A673 (cell line): ENCODE results near the gene MSH6. TPM values are rescaled to one million over a fixed set of nuclear protein-coding genes. Genes with fewer than 3 reads are reported as not detected.

Experiments used
- BruUV-seq: library from RNA; stranded (reverse); fragments of 400-500 nt; replicated peaks from 2 replicates; lab custom pipeline; 2021; lab: Mats Ljungman, UMichigan
- CTCF ChIA-PET: fragments of 300-600 bp; sonication (Branson Sonifier 250); formaldehyde crosslinking; loops from one replicate; lab custom pipeline; 2022; ENCODE audit warnings: antibody characterized with exemption; lab: Charles Lee
- POLR2A ChIA-PET: fragments of 300-600 bp; sonication (Branson Sonifier 250); formaldehyde crosslinking; loops from one replicate; lab custom pipeline; 2022; ENCODE audit warnings: antibody characterized with exemption; ENCODE audit not compliant: low non-redundant PET; lab: Charles Lee
- DNase-seq: peaks from one replicate; pipeline ENCODE4 v3.0.0-alpha.2; 2015; ENCODE audit warnings: low spot score
- H3K27ac ChIP-seq: fragments of 200-600 bp; sonication (generic); 2 replicates; pipeline ENCODE4 v1.5.1; 2016; ENCODE audit warnings: mixed run types, low read depth, mild to moderate bottlenecking, mixed read lengths, antibody characterized with exemption, low read length; ENCODE audit not compliant: poor library complexity, severe bottlenecking
- H3K27me3 ChIP-seq: fragments of 200-600 bp; sonication (generic); replicated peaks from 2 replicates; pipeline ENCODE4 v1.6.1; 2017; ENCODE audit warnings: mixed run types, low read depth, mild to moderate bottlenecking, mixed read lengths, antibody characterized with exemption, low read length; ENCODE audit not compliant: insufficient read depth, poor library complexity
- H3K36me3 ChIP-seq: fragments of 200-600 bp; sonication (generic); 2 replicates; pipeline ENCODE4 v1.6.1; 2016; ENCODE audit warnings: mixed run types, mild to moderate bottlenecking, mixed read lengths, antibody characterized with exemption, low read length; ENCODE audit not compliant: insufficient read depth, poor library complexity, severe bottlenecking
- H3K4me1 ChIP-seq: fragments of 200-600 bp; sonication (generic); 2 replicates; pipeline ENCODE4 v1.6.1; 2017; ENCODE audit warnings: mixed run types, mild to moderate bottlenecking, mixed read lengths, antibody characterized with exemption, low read length; ENCODE audit not compliant: insufficient read depth, poor library complexity, severe bottlenecking
- H3K4me3 ChIP-seq: fragments of 200-600 bp; sonication (generic); 2 replicates; pipeline ENCODE4 v1.5.1; 2016; ENCODE audit warnings: low read depth, mixed run types, mild to moderate bottlenecking, mixed read lengths, low read length; ENCODE audit not compliant: poor library complexity, severe bottlenecking
- H3K9me3 ChIP-seq: fragments of 200-600 bp; sonication (generic); 2 replicates; pipeline ENCODE4 v1.6.1; 2016; ENCODE audit warnings: mixed run types, low read depth, mild to moderate bottlenecking, mixed read lengths, antibody characterized with exemption, low read length; ENCODE audit not compliant: poor library complexity, severe bottlenecking
- EZH2 ChIP-seq: fragments of 200-600 bp; sonication (generic); IDR thresholded peaks from 2 replicates; pipeline ENCODE4 v1.6.1; 2017; ENCODE audit warnings: borderline replicate concordance, low read depth, mild to moderate bottlenecking, mixed read lengths, antibody characterized with exemption, low read length; ENCODE audit not compliant: poor library complexity, severe bottlenecking
- intact Hi-C: fragments of 100-400 bp; cut with micrococcal nuclease; formaldehyde crosslinking; loops from one replicate; pipeline ENCODE4 v1.10.0; 2022; ENCODE audit not compliant: unreplicated experiment
- total RNA-seq: library from RNA; stranded (reverse); gene quantifications from 2 replicates; pipeline ENCODE4 v1.2.3, GENCODE V29; 2021
- TF ChIP-seq, protein P1 (sequence below): fragments of 300-800, 200-600 bp; sonication (generic); conservative IDR thresholded peaks from 2 replicates; pipeline ENCODE4 v1.5.1; 2017; ENCODE audit warnings: low read depth, mild to moderate bottlenecking, antibody characterized with exemption, low read length, moderate library complexity, mixed read lengths

The MSH6 gene
- total RNA-seq, 1 experiment from 2014 or later, result 182 TPM

DNA sequence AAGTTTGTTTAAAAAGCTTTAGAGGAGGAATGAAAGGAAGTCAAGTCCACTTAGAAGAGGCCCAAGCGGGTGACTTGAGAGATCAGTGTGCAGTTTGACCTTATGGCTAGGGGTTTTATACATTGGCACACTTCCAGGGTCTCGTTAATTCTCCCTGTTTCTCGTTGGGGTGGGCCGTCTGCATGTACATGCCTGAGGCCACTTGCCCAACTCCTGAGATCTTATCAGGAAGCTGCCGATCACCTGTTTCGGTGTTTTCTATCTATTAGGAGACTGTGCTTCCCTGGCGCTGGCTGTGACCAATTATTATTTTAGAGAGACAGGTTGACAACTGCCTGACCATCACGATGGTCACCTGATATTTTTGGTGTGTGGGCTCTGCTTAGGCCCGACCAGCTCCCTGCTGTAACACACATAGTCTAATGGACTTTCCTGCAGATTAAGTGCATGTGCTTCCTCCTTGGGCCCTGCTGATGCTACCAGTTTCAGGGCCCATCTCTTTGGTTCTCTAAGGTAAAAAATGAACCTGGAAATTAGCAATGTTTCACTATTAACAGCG is 31.0 kb upstream of the MSH6 start:
- no TSS peak for BruUV-seq
- TF ChIP-seq, protein P1, sequence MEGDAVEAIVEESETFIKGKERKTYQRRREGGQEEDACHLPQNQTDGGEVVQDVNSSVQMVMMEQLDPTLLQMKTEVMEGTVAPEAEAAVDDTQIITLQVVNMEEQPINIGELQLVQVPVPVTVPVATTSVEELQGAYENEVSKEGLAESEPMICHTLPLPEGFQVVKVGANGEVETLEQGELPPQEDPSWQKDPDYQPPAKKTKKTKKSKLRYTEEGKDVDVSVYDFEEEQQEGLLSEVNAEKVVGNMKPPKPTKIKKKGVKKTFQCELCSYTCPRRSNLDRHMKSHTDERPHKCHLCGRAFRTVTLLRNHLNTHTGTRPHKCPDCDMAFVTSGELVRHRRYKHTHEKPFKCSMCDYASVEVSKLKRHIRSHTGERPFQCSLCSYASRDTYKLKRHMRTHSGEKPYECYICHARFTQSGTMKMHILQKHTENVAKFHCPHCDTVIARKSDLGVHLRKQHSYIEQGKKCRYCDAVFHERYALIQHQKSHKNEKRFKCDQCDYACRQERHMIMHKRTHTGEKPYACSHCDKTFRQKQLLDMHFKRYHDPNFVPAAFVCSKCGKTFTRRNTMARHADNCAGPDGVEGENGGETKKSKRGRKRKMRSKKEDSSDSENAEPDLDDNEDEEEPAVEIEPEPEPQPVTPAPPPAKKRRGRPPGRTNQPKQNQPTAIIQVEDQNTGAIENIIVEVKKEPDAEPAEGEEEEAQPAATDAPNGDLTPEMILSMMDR, result no peak
- no peak for TF ChIP-seq EZH2
- Histone ChIP-seq H3K36me3 (no peaks in the 10 kb centered on the region), H3K4me3 (no peak overlapping the region), H3K9me3 (no peaks in the 10 kb centered on the region), H3K27me3 (no peaks in the 10 kb centered on the region), H3K4me1 (peaks cover 4% of the 10 kb centered on the region), H3K27ac (no peak overlapping the region)
- CTCF ChIA-PET, result no interaction called here
- no peak for DNase-seq
- POLR2A ChIA-PET, result no interaction called here
- intact Hi-C loops, result no loop called here

DNA sequence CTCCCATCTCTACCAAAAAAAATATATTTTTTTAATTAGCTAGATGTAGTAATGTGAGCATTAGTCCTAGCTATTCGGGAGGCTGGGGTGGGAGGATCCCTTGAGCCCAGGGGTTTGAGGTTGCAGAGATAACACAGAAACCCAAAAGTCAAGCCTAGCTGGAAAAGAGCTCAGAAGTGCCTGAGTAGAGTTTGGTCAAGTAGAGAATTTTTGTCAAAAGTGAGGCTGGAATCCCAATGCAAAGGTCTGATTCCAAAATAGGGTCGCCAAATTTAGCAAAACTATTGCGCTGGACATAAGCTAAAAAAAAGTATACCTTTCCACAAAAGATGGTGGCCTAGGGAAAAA is 15.5 kb upstream of the MSH6 start:
- BruUV-seq, result no TSS peak
- H3K36me3 ChIP-seq, result no peaks in the 10 kb centered on the region
- no peaks in the 10 kb centered on the region for H3K9me3 ChIP-seq
- intact Hi-C loops, result no loop called here
- no peaks in the 10 kb centered on the region for H3K27me3 ChIP-seq
- no peak for DNase-seq
- ChIA-PET CTCF (interaction anchor here (0.5 to 1.7 kb wide), 9 partner anchors 15 to 432 kb away, joined by 3 to 19 read pairs (median 3); partner anchors contain the start of gene MSH6), POLR2A (no interaction called here)
- H3K4me1 ChIP-seq, result no peaks in the 10 kb centered on the region
- H3K4me3 ChIP-seq, result no peak overlapping the region
- no peak overlapping the region for H3K27ac ChIP-seq
- TF ChIP-seq, protein P1, result no peak
- no peak for TF ChIP-seq EZH2

- Histone ChIP-seq H3K4me1 (no peaks in the 10 kb centered on the region), H3K4me3 (no peak overlapping the region), H3K9me3 (no peaks in the 10 kb centered on the region), H3K36me3 (no peaks in the 10 kb centered on the region), H3K27me3 (no peaks in the 10 kb centered on the region), H3K27ac (no peak overlapping the region)
- DNase-seq, result peak; percentile 57
- CTCF ChIA-PET, result interaction anchor here (0.5 to 1.7 kb wide), 9 partner anchors 15 to 433 kb away, joined by 3 to 19 read pairs (median 3); partner anchors contain the start of gene MSH6
- POLR2A ChIA-PET, result no interaction called here
- intact Hi-C loops, result loop anchor here (1.0 to 2.0 kb wide), 2 partner anchors 331 to 433 kb away; no protein-coding TSS in a partner anchor
- BruUV-seq, result no TSS peak
- TF ChIP-seq, protein P1, result peak; percentile 99
- no peak for TF ChIP-seq EZH2
These were observed 14.9 kb upstream of the MSH6 start for GRCh38 chr2:47767880-47768609.
